SK-N-SH (cell line): Measurements from ENCODE around the gene EPDR1. TPM values are rescaled to one million over a fixed set of nuclear protein-coding genes. Genes with fewer than 3 reads are reported as not detected.

Source experiments
- CTCF ChIA-PET: fragments of 300-600, 350-600 bp; formaldehyde crosslinking; extraction: SDS; loops from one replicate; lab custom pipeline; 2021; lab: Yijun Ruan, JAX
- POLR2A ChIA-PET: fragments of 350-600 bp; sonication (Branson Sonifier 250); formaldehyde crosslinking; extraction: SDS; loops from one replicate; lab custom pipeline; 2020; ENCODE audit warnings: antibody characterized with exemption, inconsistent platforms; lab: Yijun Ruan, JAX
- DNase-seq: peaks from one replicate; pipeline ENCODE4 v3.0.0; 2012
- H2AFZ ChIP-seq: fragments of 200-600 bp; sonication (generic); 2 replicates; pipeline ENCODE4 v1.8.1; 2016; ENCODE audit warnings: antibody characterized with exemption, mild to moderate bottlenecking, low read depth
- H3F3A ChIP-seq: fragments of 200-600 bp; sonication (generic); replicated peaks from 2 replicates; pipeline ENCODE3; 2016; ENCODE audit warnings: antibody characterized with exemption, mild to moderate bottlenecking; ENCODE audit not compliant: insufficient read depth
- H3K27ac ChIP-seq, 2 experiments: fragments of 200-500 bp in 1 of 2; fragments of 200-600 bp in 1 of 2; sonication (Bioruptor generic) in 1 of 2; sonication (generic), shearing (Covaris generic) in 1 of 2; 2 replicates each; pipeline versions ENCODE4 v1.5.1 to v1.6.1; 2014 to 2016; ENCODE audit warnings: low read depth in 2 of 2, inconsistent platforms in 1 of 2, low read length in 1 of 2, mild to moderate bottlenecking in 1 of 2, mixed read lengths in 1 of 2
- H3K27me3 ChIP-seq: fragments of 200-600 bp; sonication (generic), shearing (Covaris generic); 2 replicates; pipeline ENCODE4 v1.6.1; 2016; ENCODE audit warnings: mixed run types; ENCODE audit not compliant: insufficient read depth
- H3K36me3 ChIP-seq, 2 experiments: fragments of 200-500 bp in 1 of 2; fragments of 200-600 bp in 1 of 2; sonication (Bioruptor generic) in 1 of 2; sonication (generic) in 1 of 2; replicated peaks in 1 of 2; 2 replicates each; pipeline versions ENCODE3 to v1.5.1; 2014 to 2016; ENCODE audit warnings: low read length in 1 of 2, mild to moderate bottlenecking in 1 of 2; ENCODE audit not compliant: insufficient read depth in 2 of 2, control insufficient read depth in 1 of 2
- H3K4me1 ChIP-seq, 2 experiments: fragments of 200-500 bp in 1 of 2; fragments of 200-600 bp in 1 of 2; sonication (Bioruptor generic) in 1 of 2; sonication (generic), shearing (Covaris generic) in 1 of 2; 2 replicates each; pipeline versions ENCODE4 v1.5.1 to v1.6.1; 2014 to 2016; ENCODE audit warnings: low read depth in 1 of 2, low read length in 1 of 2, mixed run types in 1 of 2; ENCODE audit not compliant: insufficient read depth in 2 of 2, control insufficient read depth in 1 of 2
- H3K4me2 ChIP-seq: fragments of 200-600 bp; sonication (generic), shearing (Covaris generic); 2 replicates; pipeline ENCODE4 v1.6.1; 2017; ENCODE audit warnings: mixed run types
- H3K4me3 ChIP-seq, 2 experiments: fragments of 200-500 bp in 1 of 2; fragments of 200-600 bp in 1 of 2; sonication (Bioruptor generic) in 1 of 2; sonication (generic), shearing (Covaris generic) in 1 of 2; 2 replicates each; pipeline versions ENCODE4 v1.5.1 to v1.8.1; 2014 to 2016; ENCODE audit warnings: low read depth in 2 of 2, inconsistent platforms in 1 of 2, low read length in 1 of 2, mild to moderate bottlenecking in 1 of 2, mixed read lengths in 1 of 2, moderate library complexity in 1 of 2
- H3K79me2 ChIP-seq: fragments of 200-600 bp; sonication (generic); 2 replicates; pipeline ENCODE4 v1.8.1; 2017; ENCODE audit warnings: mild to moderate bottlenecking; ENCODE audit not compliant: insufficient read depth
- H3K9ac ChIP-seq: fragments of 200-600 bp; sonication (generic); 2 replicates; pipeline ENCODE4 v1.6.1; 2017; ENCODE audit warnings: mixed run types
- H3K9me2 ChIP-seq: fragments of 200-600 bp; sonication (generic); 2 replicates; pipeline ENCODE4 v1.6.1; 2017; ENCODE audit warnings: mixed run types
- H3K9me3 ChIP-seq: fragments of 200-600 bp; sonication (generic); 2 replicates; pipeline ENCODE4 v1.6.1; 2017; ENCODE audit warnings: mixed run types, mild to moderate bottlenecking, moderate library complexity
- H4K20me1 ChIP-seq: fragments of 200-600 bp; sonication (generic); 2 replicates; pipeline ENCODE4 v1.6.1; 2017; ENCODE audit warnings: mild to moderate bottlenecking, mixed run types; ENCODE audit not compliant: insufficient read depth
- ELF1 ChIP-seq: IDR thresholded peaks from 2 replicates; pipeline ENCODE4 v1.4.0; 2012
- FOSL2 ChIP-seq: IDR thresholded peaks from 2 replicates; pipeline ENCODE4 v1.4.0; 2012; ENCODE audit warnings: low read depth, mild to moderate bottlenecking, moderate library complexity, borderline replicate concordance
- FOXM1 ChIP-seq: IDR thresholded peaks from 2 replicates; pipeline ENCODE4 v1.4.0; 2012; ENCODE audit warnings: low read depth, mild to moderate bottlenecking
- GABPA ChIP-seq: IDR thresholded peaks from 2 replicates; pipeline ENCODE4 v1.4.0; 2012; ENCODE audit warnings: low read depth, mild to moderate bottlenecking
- GATA2 ChIP-seq: sonication (generic); formaldehyde crosslinking; IDR thresholded peaks from 2 replicates; pipeline ENCODE4 v1.5.0; 2020; ENCODE audit warnings: mild to moderate bottlenecking, missing genetic modification reagents
- IRF3 ChIP-seq: fragments of 150-350 bp; IDR thresholded peaks from 2 replicates; pipeline ENCODE4 v1.6.1; 2016; ENCODE audit warnings: mild to moderate bottlenecking, low read depth, low read length
- MAX ChIP-seq: IDR thresholded peaks from 2 replicates; pipeline ENCODE4 v1.4.0; 2012; ENCODE audit warnings: low read depth
- MEF2A ChIP-seq: IDR thresholded peaks from 2 replicates; pipeline ENCODE4 v1.4.0; 2012; ENCODE audit warnings: low read depth, borderline replicate concordance
- MXI1 ChIP-seq: IDR thresholded peaks from 2 replicates; pipeline ENCODE4 v1.6.1; 2012; ENCODE audit warnings: mild to moderate bottlenecking, low read depth, low read length, improper control_type of control experiment
- NFIC ChIP-seq: IDR thresholded peaks from 2 replicates; pipeline ENCODE4 v1.4.0; 2012; ENCODE audit warnings: borderline replicate concordance
- NRF1 ChIP-seq: IDR thresholded peaks from 2 replicates; pipeline ENCODE4 v1.6.1; 2012; ENCODE audit warnings: low read depth, mild to moderate bottlenecking, low read length
- PBX3 ChIP-seq: IDR thresholded peaks from 2 replicates; pipeline ENCODE4; 2012
- POLR2AphosphoS5 ChIP-seq: IDR thresholded peaks from 2 replicates; pipeline ENCODE4 v1.6.1; 2012; ENCODE audit warnings: low read depth, low read length
- RFX5 ChIP-seq: IDR thresholded peaks from 2 replicates; pipeline ENCODE4 v1.6.1; 2012; ENCODE audit warnings: mild to moderate bottlenecking, improper control_type of control experiment, low read length
- SIN3A ChIP-seq: IDR thresholded peaks from 2 replicates; pipeline ENCODE4 v1.6.1; 2012; ENCODE audit warnings: low read depth, mild to moderate bottlenecking, low read length, moderate library complexity, borderline replicate concordance
- USF1 ChIP-seq: IDR thresholded peaks from 2 replicates; pipeline ENCODE4 v1.4.0; 2012; ENCODE audit warnings: low read depth, borderline replicate concordance
- USF2 ChIP-seq: fragments of 150-350 bp; IDR thresholded peaks from 2 replicates; pipeline ENCODE4 v1.6.1; 2017; ENCODE audit warnings: antibody characterized with exemption, low read length, low read depth, borderline replicate concordance
- WGBS: methylation state at CpG from one replicate; pipeline ENCODE4 v1.1.6; 2017; ENCODE audit warnings: low lambda C conversion rate; 5-methylcytosine and 5-hydroxymethylcytosine counted together
- polyA plus RNA-seq, 3 experiments: library from polyadenylated mRNA; depleted of rRNA; stranded (reverse); fragments of >200 nt; gene quantifications; 2 replicates each; pipeline ENCODE4 v1.2.3, GENCODE V29; 2012

The EPDR1 gene
- polyA plus RNA-seq, 1 of the 3 experiments (the other 2 are of a cell fraction) = 7.4 TPM

- ChIA-PET CTCF (interaction anchor here (1.0 to 4.5 kb wide), 5 partner anchors 9 to 441 kb away, joined by 3 to 29 read pairs (median 3); partner anchors contain the start of gene SFRP4), POLR2A (no interaction called here)
- Histone ChIP-seq H3K9me2 (no peaks in the 10 kb centered on the region), H2AFZ (no peak overlapping the region), H3K36me3 (no peaks in the 10 kb centered on the region), H4K20me1 (no peaks in the 10 kb centered on the region), H3K27me3 (no peaks in the 10 kb centered on the region), H3K4me3 (no peak overlapping the region), H3K79me2 (no peaks in the 10 kb centered on the region), H3K4me1 (no peaks in the 10 kb centered on the region), H3F3A (no peaks in the 10 kb centered on the region), H3K9me3 (no peaks in the 10 kb centered on the region), H3K27ac (no peak overlapping the region), H3K4me2 (no peak overlapping the region), H3K9ac (no peak overlapping the region)
- WGBS = 65% methylated on average over 2 of the region's 2 CpGs
- DNase-seq = no peak
- TF ChIP-seq MEF2A (no peak), IRF3 (no peak), ELF1 (no peak)
Measured at GRCh38 chr7:37927773-37928444, 7.5 kb downstream of the EPDR1 start.

- Histone ChIP-seq H3K9me2 (no peaks in the 10 kb centered on the region), H3K4me2 (no peak overlapping the region), H3K79me2 (no peaks in the 10 kb centered on the region), H3K9ac (no peak overlapping the region), H3K27me3 (no peaks in the 10 kb centered on the region), H4K20me1 (no peaks in the 10 kb centered on the region), H3K27ac (no peak overlapping the region), H3F3A (no peaks in the 10 kb centered on the region), H3K4me1 (no peaks in the 10 kb centered on the region), H3K4me3 (no peak overlapping the region), H2AFZ (no peak overlapping the region), H3K9me3 (no peaks in the 10 kb centered on the region), H3K36me3 (no peaks in the 10 kb centered on the region)
- POLR2A ChIA-PET = no interaction called here
- 65% methylated on average over 4 of the region's 4 CpGs for WGBS
- DNase-seq = no peak
- no peak for TF ChIP-seq POLR2AphosphoS5
- CTCF ChIA-PET = interaction anchor here (1.1 to 4.5 kb wide), 4 partner anchors 8 to 445 kb away, joined by 3 to 29 read pairs (median 10); partner anchors contain the start of genes EPDR1 and SFRP4
Measured at GRCh38 chr7:37928878-37929277, 8.4 kb downstream of the EPDR1 start.

- no peak for DNase-seq
- no peak overlapping the region for H2AFZ ChIP-seq
- CTCF ChIA-PET = interaction anchor here (0.6 to 4.5 kb wide), 4 partner anchors 10 to 426 kb away, joined by 3 to 29 read pairs (median 10); partner anchors contain the start of genes EPDR1 and SFRP4
- no peak for TF ChIP-seq USF1
- no peak for TF ChIP-seq FOSL2
- no peak for TF ChIP-seq USF2
- TF ChIP-seq FOXM1 = no peak
- no peak for TF ChIP-seq NFIC
- TF ChIP-seq NRF1 = no peak
- TF ChIP-seq GABPA = no peak
- no peak for TF ChIP-seq GATA2 (CRISPR knock-in tag)
- no peak for TF ChIP-seq MAX
- no peak for TF ChIP-seq RFX5
- TF ChIP-seq SIN3A = no peak
- no peak for TF ChIP-seq MXI1
- TF ChIP-seq PBX3 = no peak
Measured at GRCh38 chr7:37930226-37930948, 9.9 kb downstream of the EPDR1 start.

More at GRCh38 chr7:37930226-37930948, 9.9 kb downstream of the EPDR1 start:
- Histone ChIP-seq H3K9me3 (no peaks in the 10 kb centered on the region), H3K27me3 (no peaks in the 10 kb centered on the region), H3K79me2 (no peaks in the 10 kb centered on the region), H3K27ac (no peak overlapping the region), H4K20me1 (no peaks in the 10 kb centered on the region), H3K4me1 (no peaks in the 10 kb centered on the region), H3F3A (no peaks in the 10 kb centered on the region), H3K9ac (no peak overlapping the region), H3K9me2 (no peaks in the 10 kb centered on the region), H3K36me3 (peaks cover 0 to 3% of the 10 kb centered on the region in 2 experiments), H3K4me3 (no peak overlapping the region), H3K4me2 (no peak overlapping the region)
- POLR2A ChIA-PET = no interaction called here
- 55% methylated on average over 5 of the region's 5 CpGs for WGBS
